Activated CD4-positive, CD25-positive, alpha-beta regulatory T cell treated with anti-CD3 and anti-CD28 coated beads, Interleukin-2, amount 50 U/mL, for 24 hours (primary cell): ENCODE results near the gene TBX10.
"Not testable (repeated sequence)": the region's sequence is repeated elsewhere in the genome, so short reads cannot be mapped to it uniquely, and the experiment has no call there.

Experiments
- ATAC-seq, 2 donors: fragments of 150-1000 bp; cut with Tn5 transposase; one replicate each; pipeline ENCODE4 v1.10.0; 2021; ENCODE audit warnings: mild to moderate bottlenecking in 1 of 2, moderate library complexity in 1 of 2

The TBX10 gene

DNA sequence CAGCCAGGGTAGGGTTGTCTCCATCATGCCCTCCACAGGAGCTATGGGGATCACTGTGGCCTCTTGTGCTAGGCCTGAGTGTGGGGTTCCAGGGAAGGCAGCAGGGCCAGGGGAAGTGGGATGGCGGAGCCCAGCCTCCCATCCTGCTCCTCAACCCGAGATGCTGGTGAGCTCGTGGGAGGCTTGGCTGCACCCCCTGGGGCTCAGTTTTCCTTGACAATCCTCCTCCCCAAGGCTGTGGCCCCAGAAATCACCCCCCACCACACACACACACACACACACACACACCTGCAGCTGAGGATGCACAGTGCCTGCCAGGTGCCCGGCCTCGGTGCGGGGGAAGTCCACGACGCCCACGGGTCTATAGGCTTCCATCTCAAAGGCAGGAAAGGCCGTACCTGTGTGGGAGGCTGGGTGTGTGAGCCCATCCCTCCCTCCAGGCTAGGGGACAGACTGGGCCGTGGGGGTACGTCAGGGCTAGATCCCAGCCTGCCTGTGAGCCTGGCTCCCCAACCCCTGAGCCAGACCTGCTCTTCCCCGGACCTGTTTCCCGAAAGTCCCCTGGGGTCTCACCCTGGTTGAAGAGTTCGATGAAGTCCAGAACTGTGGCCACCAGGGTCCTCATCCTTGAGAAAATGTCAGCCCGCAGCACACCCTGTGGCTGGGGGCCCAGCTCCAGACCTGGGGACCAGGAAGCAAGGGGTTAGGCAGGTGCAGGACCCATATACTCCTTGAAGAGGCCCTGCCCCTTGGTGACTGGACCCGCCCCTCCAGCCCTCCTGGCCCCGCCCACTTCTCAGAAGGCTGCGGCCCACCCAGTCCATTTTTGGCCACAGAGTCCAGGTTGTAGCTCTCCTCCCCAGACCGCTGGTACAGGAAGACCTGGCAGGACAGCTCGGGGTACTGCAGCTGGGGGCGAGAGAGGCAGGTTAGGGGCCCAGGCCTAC lies 5.2 kb upstream of the TBX10 start:
- ATAC-seq, result no peak

DNA sequence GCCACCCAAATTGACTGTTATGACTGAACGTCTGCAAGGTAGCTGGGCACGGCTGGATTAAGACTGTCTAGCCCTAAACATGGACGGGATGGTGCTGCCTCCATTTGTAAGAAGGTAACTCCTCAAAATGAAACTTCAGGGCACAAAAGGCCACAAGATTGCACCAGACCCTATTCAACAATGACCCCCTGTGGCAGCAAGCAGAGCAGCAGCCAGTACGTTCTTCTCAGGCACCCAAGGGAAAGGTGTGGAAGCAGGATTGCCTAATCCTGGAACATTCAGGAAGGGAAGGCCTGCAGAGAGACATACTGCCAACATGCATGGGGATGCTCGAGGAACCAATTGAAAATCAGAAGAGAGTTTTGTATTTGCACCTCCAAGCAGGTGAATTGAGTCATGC lies 4.5 kb upstream of the TBX10 start:
- no peak for ATAC-seq

DNA sequence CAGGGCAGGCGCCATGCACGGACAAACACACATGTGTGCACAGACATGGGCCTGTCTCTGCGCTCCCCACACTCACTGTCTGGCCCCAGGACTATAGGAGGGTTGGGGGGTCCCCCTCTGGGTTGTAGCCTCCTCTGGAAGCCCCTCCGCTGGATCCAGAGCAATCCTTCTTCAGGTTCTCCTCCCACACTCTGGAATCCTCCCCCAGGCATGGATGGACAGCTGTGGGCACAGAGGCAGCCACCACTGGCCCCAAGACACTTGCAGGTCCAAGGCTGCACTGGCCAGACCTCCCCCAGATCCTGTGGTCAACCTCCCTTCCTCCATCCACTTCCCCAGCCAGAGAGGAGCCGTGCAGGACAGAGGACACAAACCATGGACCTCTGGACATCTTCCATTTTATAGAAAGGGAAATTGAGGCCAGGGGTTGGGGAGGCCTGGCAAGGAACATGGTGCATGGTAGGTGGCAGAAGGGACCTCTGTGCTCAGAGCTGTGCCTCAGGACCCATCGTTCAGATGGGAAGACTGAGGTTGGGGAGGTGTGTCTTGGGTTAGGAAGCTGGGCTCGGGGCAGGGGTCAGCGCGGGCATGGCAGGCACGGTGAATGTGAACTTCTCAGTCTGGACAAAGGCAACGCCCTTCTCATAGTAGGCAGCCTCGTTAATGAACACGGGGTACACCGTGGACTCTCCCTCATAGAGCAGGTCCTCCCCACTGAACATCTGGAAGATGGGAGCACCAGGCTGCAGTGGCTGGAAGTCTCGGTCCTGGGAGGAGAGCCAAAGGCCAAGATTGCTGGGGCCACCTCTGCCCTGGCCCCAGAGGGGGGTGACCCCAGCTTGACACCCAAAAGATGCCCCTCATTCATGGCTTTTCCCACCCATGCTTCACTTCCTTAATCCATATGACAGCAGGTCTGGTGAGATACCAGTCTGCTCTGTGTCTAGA lies 2.9 kb upstream of the TBX10 start:
- no peak for ATAC-seq

DNA sequence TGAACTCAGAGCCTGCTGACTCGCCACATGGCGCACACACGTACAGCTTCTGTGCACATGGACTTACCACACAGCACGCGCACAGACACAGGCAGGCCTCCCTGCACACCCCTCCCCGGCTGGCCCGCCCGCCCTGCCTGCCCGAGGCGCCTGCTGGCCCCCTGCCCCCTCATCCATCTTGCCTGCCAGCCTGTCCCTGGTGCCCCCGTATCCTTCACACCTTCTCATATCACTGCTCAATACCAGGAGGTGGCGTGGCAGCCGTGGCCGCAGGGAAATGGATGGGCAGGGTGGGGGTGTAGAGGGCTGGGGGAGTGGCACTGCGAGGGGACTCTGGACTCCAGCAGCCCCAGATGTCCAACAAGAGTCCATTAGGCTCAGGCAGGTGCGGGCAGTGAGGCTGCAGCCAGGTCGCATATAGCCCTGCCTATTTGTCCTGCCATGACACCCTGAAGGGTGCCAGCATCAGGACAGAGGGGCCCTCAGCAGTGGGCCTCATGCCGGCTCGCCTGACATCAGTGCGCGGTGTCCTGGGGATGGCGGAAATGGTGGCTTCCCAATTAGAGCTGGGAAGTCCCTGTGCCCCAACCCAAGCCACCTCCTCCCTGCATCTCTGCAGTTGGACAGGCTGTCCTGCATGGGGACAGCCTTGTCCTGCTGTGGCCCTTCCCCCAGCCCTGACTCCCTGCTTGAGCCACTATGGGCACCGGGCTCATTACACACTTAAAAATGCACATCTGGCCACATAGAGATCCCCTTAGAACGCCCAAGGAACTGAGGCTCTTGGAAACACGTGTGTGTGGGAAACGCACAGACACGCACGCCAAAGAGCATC lies 2.0 kb upstream of the TBX10 start:
- ATAC-seq, result no peak

DNA sequence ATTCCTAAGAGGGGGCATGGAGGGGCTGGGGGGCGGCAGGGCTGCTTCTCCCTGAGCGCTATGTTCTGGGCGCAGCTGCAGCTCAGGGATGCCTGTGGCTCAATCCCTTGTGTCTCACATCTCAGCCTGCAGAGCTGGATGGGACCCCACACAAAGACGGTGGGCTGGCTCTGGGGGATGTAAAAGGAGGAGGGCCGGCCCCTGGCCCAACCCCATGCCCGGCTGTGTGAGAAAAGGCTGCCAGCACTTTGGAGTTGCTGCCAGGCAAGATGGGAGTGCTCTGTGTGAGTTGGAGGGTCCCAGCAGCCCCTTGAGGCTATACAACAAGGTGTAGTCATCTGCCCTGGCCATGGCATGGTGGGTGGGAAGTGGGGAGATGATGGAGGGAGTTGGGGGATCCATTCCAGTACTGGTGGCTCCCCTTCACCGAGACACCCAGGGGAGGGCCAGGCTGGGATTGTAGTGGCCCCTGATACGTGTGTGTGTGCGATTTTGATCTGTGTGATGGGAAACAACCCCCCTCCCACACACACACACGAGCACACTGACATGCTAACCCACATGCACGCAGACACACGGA lies 1.3 kb upstream of the TBX10 start:
- no peak for ATAC-seq

DNA sequence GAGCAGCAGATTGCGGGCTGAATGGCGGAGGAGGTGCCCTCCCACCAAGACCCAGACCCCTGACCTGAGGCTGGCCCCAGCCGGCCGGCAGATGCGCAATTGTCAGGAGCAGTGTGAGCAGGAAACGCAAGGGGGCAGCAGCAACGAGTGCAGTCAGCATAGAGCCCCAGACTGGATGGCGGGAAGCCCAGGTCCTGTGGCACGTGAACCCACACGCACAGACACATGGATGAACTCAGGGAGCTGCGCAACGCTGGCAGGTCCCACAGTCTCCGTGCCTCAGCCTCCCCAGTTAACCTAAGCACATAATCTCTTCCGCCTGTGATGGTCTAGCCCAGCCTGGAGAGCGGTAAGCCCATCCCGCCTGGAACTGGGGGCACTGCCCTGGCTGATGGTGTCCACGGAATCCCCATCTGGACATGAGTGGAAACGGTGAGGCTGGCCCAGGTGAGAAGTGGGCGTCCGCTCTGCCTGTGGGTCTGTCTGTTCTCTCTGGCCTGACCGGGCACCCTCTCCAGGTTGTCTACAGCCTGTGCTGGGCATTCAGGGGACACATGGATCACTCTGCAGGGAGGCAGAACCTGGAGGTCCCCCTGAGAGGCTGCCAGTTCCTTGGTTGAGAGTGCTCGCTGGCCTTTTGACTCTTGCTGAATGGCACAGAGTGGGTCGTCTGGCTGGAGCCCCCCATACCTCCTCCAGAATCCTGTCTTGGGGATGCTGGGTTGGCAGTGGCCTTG lies 626 bp upstream of the TBX10 start:
- ATAC-seq, result peak; percentile 74 to 81

DNA sequence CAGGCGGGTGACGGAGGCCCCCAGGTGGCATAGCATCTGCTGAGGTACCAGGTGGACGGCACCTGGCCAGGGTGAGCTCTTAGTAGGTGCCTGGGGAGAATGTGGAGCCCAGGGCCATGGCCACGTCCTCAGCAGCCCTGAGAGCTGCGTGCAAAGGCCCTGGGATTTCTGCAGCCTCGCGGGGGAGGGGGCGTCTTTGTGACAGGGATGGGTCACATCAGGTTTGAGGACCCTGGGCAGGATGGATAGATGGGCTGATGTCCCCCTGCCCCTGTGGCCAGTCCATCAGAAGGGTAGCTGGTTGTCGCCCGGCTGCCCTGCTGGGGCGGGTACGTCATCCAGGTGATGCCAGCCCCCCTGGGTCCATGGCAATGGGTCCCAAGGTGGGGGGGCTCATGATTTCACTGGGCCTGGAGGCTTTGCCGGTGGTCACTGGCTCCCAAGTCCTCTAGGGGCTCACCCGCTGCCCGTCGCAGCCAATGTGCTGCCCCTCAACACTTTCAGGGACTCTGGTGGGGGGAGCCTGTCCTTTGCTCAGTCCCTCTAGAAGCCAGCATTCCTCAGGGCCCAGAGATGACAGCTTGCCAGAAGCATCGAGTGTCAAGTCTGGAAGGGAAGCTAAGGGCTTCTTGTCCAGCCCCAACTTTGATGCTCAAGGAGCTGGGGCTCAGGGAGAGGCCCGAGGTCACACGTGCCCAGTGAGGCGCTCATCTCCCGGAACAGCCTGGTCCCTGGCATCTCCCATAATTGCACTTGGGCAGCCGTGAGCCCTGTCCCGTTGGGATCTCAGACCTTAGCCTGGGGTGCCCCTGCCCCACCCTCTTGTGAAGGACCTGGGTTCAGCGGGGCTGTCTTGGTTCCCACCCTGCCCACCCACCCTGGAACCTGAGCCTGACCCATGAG lies 777 bp downstream of the TBX10 start:
- ATAC-seq, result no peak

DNA sequence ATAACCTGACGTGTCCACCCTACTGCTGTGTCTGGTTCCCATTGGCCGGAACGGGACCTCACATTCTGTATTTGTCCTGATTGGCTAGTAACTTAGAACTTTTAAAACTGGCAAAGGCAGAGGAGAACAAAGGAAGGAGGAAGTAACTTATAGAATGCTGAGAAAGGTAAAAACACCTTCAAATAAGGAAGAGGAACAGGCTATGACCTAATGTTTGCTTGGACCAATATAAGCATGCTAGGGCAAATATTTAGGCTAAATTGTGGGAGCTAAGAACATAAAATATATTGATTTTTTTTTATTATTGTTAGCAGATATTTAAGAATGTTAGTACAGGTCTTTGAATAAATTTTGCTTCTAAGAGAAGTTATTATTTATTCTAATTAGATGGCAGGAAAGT lies 2.1 kb downstream of the TBX10 start:
- not testable (repeated sequence) for ATAC-seq

DNA sequence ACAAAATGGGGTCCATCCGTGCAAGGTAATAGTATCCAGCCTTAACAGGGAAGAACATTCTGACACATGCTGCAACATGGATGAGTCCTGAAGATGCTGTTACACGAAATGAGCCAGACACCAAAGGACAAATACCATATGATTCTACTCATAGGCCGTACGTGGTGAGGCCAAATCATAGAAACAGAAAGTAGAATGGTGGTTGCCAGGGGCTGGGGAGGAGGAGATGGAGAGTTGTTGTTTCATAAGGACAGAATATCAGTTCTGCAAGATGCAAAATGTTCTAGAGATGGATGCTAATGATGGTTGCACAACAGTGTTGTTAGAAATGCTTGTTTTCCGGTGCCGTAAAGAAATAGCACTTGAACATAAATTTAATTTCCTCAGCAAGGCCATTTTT lies 2.6 kb downstream of the TBX10 start:
- no peak for ATAC-seq

DNA sequence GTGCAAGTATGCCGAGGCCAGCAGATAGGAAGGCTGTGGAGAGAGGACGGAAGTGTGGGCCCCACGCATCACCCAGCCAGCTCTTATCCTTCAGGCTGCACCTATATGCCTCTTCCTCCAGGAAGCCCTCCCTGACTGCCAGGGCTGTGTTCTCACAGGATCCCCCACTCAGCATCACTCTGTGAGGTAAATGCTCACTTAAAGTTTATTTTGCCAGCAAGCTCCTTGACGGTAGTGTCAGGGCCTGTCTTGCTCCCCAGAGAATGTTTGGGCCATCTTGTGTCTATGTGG lies 4.4 kb downstream of the TBX10 start:
- no peak for ATAC-seq

DNA sequence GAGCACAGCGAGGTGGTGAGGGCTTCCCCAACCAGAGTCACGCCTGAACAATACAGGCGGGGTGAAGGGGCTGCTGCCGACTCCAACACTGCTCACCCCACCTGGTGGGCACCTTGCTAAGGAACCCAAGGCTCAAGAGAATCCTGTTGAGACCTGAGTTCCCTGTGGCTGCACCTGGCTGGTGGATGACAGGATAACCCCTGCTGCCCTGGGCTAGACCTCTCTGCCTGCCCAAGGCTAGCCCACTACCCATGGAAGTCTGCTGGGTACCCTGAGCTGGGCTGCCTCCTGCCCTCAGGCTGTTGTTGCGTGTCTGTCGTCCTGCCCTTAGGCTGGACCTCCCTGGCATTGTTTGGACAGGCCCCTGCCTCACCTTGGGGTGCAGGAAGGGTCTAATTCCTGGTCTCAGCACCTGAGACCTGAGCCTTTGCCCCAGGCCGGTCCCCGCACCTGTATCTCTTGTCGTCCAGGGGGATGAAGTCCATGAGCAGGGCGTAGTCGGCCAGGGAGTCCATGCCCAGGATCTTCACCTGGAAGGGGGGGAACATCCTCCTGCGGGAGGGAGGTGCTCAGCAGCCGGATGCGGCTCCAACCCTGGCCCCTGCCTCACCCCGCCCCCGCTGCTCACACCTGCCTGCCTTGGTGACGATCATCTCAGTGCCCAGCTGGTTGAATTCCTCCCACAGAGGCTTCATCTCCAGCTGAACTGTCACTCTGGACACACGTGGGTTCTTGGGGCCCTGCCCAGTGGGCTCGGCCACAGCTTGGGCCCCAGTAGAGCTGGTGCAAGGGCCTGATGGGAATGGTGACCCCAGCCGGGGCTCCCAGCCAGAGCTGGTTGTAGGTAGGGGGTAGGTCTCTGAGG lies 5.0 kb downstream of the TBX10 start:
- ATAC-seq, result no peak

DNA sequence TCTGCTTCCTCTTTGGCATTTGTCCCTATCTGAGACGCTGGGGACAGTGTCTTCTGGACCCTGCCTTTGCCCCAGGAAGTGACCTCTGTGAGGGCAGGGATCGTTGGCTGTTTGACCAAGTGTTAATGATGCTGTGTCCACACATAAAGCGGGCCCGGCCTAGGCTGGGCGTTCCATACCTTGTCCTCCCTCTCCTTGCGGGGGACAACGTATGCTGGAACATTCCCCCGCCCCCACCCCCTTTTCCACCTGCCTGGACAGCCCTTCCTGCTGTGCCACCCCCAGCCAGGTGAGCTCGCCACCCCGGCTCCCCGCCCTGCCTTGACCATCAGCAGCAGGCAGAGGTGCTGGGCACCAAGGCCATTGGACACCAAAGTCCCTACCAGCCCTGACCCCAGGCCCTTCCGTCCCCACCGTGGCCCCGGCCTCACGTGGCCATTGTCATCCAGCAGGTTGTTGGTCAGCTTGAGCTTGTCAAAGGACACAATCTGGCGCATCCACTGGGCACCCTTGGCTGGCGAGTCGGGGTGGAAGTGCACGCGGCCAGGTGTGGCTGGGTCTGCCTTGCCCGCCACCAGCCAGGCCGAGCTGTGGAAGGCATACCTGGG lies 5.7 kb downstream of the TBX10 start:
- no peak for ATAC-seq

DNA sequence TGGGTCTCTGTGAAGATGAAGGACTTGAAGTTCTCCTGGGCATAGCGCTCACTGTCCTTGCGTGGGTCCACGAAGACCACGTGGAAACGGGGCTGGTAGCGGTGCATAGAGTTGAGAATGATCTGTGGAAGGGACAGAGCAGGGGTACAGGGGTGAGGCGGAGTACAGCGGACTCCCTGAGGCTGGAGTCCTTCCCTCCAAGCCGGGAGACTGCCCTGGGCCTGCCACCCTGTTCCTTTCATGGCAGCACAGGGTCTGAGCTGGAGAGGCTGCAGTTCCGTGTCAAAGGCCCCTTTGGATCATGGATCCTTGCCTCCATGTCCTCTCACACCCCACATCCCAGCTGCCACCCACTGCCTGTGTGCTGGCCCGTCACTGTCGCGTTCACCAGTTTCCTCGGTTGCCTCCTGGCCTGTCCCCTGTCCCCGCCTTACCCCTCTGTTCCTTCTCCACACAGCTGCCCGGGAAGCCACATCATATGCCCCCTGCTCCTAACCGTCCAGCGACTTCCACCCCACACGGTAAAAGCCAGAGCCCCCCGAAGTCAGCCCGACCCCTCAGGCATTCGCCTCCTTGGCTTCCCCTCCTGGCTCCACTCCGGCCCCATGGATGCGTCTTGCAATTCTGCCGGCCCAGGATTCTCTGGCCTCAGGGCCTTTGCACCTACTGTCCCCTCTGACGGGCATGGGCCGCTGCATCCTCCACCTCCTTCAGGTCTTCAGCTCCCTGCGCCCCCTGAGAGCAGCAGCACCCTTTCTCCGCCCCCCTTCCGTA lies 6.4 kb downstream of the TBX10 start:
- no peak for ATAC-seq

DNA sequence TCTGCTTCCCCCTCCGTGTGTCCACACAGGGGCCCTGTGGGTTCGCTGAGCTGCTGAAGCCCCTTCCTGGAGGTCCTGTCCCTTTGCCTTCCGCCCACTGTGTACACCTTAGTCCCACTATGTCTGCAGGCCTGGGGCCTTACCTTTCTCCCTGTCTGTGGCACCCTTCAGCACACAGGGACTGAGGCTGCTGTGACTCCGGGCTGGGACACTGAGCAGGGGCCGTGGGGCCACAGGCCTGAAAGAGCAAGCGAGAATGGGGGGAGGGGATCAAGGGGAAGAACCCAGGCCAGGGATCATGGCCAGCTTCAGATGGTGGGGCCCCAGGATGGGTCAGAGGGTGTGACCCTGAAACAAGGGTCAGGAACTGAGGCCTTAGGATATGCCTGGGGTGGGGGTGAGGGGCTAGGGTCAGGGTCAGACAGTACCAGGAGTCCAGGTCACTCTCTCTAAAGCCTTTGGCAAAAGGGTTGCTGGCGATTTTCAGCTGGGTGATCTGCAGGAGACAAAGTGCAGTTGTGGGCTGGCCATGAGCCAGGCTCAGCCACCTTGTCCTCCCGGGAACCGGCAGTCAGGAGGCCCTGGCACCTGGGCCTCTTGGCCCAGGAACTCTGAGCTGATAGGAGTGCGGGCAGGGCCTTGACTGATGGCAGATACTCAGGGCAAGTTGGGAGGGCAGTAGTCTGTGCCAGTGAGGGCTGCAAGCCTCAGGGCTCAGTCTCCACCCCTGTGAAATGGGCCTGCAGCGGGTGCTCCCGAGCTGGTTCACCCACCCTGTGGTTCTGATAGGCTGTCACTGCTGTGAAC lies 7.2 kb downstream of the TBX10 start:
- ATAC-seq, result no peak

DNA sequence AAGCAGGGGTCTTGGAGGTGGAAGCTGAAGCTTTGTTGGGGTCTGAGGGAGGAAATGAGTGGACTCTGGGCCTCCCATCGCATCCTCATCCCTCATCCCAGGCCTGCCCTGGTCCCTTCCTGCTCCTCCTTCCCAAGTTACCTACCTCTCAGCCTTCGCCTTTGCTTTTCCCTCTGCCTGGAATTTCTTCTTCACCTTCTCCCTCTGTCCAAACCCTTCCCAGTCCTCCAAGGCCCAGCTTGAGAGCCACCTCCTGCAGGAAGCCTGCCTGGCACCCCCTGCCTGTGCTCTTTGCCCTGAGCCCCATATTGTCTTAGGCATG lies 7.7 kb downstream of the TBX10 start:
- no peak for ATAC-seq

DNA sequence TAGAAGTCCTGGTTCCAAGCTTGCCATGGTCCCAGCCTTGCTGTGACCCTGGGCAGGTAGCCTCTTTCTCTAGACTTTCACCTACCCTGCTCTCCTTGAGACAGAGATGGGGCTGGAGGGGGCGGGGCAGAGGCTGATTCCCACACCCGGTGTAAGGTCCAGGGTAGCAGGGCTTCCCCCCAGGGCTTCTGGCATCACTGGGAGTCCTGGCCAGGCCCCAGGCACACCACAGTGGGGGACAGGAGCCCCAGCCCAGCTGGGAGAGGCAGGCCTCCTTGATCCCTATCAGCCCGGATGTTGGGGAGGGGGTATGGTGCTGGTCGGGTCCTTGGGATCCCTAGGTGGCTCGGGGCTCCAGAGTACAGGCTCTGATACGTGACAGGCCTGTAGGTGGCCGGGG lies 8.2 kb downstream of the TBX10 start:
- no peak for ATAC-seq

DNA sequence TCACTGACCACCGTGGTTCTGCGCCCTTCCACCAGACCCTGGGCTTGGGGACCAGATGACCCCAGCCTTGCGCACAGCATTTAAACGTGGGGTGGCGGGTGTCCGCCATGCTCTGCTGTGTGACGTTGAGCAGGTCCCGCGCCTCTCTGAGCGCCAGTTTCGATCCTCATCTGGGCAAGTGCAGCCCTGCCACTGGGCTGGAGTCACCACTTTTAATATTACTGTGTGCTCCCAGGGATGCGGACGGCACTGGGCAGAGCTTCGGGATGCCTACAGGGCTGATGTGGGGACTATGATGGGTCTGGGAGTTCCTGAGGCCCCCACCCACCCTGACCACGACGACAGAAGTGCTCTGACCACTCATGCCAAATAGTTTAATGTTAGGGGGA lies 8.6 kb downstream of the TBX10 start:
- no peak for ATAC-seq
